ENCODE data around the gene RPE.

The RPE gene

DNA sequence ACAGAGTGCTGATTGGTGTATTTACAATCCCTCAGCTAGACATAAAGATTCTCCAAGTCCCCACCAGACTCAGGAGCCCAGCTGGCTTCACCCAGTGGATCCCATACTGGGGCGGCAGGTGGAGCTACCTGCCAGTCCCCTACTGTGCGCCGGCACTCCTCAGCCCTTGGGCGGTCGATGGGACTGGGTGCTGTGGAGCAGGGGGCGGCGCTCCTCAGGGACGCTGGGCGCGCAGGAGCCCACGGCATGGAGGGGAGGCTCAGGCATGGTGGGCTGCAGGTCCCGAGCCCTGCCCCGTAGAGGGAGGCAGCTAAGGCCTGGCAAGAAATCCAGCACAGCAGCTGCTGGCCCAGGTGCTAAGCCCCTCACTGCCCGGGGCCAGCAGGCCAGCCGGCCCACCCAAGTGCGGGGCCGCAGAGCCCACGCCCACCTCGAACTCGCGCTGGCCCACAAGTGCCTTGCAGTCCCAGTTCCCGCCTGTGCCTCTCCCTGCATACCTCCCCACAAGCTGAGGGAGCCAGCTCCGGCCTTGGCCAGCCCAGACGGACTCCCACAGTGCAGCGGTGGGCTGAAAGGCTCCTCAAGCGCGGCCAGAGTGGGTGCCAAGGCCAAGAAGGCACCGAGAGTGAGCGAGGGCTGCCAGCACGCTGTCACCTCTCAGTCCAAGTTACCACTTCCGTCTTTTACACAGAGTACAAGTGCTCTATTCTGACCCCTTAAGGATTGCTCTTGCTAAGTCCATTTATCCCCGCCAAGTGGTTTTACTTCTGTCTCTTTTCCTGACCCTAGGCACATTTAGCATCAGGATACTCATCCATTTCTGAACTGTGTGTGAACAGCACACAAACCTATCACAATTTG lies 1.7 kb upstream of the RPE start:
- Histone ChIP-seq H3K4me3 (ENCODE audit: low read length in 2 of 2) (no peak overlapping the region), H3K27ac (ENCODE audit: low read length) (no peak overlapping the region), H3K4me1 (ENCODE audit: control insufficient read depth, insufficient read depth, low read length) (peaks cover 10% of the 10 kb centered on the region), H3K9ac (ENCODE audit: low read length in 2 of 2) (no peak overlapping the region), H3K9me3 (ENCODE audit: control insufficient read depth in 2 of 2, low read length in 2 of 2) (no peaks in the 10 kb centered on the region), H3K36me3 (ENCODE audit: control insufficient read depth in 2 of 2, insufficient read depth in 2 of 2, low read length in 2 of 2) (no peaks in the 10 kb centered on the region), H3K27me3 (ENCODE audit: control insufficient read depth in 1 of 2, insufficient read depth in 2 of 2, low read length in 2 of 2) (no peaks in the 10 kb centered on the region)

DNA sequence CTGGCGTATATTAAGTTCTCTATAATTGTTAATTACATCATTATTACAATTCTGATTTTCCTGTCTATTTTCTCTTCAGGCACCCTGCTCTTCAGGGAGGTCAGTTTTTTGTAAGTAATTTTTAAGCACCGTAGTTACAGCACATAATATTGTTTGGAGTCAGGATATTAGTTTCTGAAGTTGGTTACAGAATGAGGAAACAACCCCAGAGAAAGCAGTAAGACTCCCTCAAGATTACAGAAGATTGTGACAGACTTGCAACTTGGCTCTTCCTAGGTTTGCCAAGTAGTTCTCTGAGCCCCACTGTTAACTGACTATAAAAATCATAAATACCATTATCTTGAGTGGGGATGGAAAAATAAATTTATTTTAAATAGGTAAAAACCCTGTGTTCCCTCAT lies 921 bp downstream of the RPE start:
- peaks cover 10% of the 10 kb centered on the region for H3K4me1 ChIP-seq (ENCODE audit: control insufficient read depth, insufficient read depth, low read length)
- H3K27ac ChIP-seq (ENCODE audit: low read length), result no peak overlapping the region
- peak overlapping the region; percentile 85 to 86 for H3K9ac ChIP-seq (ENCODE audit: low read length in 2 of 2)
- peaks cover 0 to 3% of the 10 kb centered on the region in 2 donors for H3K36me3 ChIP-seq (ENCODE audit: control insufficient read depth in 2 of 2, insufficient read depth in 2 of 2, low read length in 2 of 2)
- peak overlapping the region; percentile 96 to 99 for H3K4me3 ChIP-seq (ENCODE audit: low read length in 2 of 2)
- no peaks in the 10 kb centered on the region for H3K9me3 ChIP-seq (ENCODE audit: control insufficient read depth in 2 of 2, low read length in 2 of 2)
- H3K27me3 ChIP-seq (ENCODE audit: control insufficient read depth in 1 of 2, insufficient read depth in 2 of 2, low read length in 2 of 2), result no peaks in the 10 kb centered on the region

DNA sequence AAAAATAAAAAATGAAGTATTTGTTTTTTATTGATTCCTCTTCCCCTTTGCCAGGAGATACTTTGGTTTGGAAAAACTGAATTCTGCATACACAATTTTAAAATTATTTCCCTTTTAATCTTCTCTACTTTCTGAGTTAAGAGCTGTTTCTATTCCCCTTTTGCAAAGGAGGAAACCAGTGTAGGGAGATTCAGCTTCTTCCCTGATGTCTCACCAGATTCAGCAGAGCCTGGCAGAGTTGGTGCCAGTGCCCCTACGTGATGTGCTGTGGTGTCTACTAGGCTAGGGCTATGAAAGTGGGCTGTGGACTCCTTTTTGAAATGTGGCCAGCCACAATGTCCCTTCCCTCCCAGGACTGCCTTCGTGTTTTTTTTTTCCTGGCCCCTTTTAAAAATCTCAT lies 2.4 kb downstream of the RPE start:
- Histone ChIP-seq H3K36me3 (ENCODE audit: control insufficient read depth in 2 of 2, insufficient read depth in 2 of 2, low read length in 2 of 2) (peaks cover 0 to 6% of the 10 kb centered on the region in 2 donors), H3K27me3 (ENCODE audit: control insufficient read depth in 1 of 2, insufficient read depth in 2 of 2, low read length in 2 of 2) (no peaks in the 10 kb centered on the region), H3K27ac (ENCODE audit: low read length) (no peak overlapping the region), H3K9ac (ENCODE audit: low read length in 2 of 2) (no peak overlapping the region), H3K9me3 (ENCODE audit: control insufficient read depth in 2 of 2, low read length in 2 of 2) (no peaks in the 10 kb centered on the region), H3K4me1 (ENCODE audit: control insufficient read depth, insufficient read depth, low read length) (peaks cover 10% of the 10 kb centered on the region), H3K4me3 (ENCODE audit: low read length in 2 of 2) (no peak overlapping the region)

DNA sequence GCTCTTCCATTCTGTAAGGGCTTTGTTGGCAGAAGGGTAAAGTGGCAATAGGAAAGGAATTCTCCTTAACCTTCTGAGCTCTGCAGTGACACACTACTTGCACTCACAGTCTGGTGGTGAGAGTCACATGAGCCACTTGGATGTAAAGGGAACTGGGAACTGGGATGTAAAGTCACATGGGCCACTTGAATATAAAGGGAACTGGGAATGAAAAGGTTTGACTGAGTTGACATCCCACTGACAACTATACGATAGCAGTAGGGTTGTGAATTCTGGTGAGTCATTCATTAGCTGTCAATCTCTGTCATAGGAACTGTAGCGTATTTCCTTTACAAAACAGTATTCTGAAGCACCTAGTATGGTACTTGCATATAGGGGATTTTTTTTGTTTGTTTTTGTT lies 5.5 kb downstream of the RPE start:
- peaks cover 0 to 7% of the 10 kb centered on the region in 2 donors for H3K36me3 ChIP-seq (ENCODE audit: control insufficient read depth in 2 of 2, insufficient read depth in 2 of 2, low read length in 2 of 2)
- H3K9ac ChIP-seq (ENCODE audit: low read length in 2 of 2), result no peak overlapping the region
- no peak overlapping the region for H3K4me3 ChIP-seq (ENCODE audit: low read length in 2 of 2)
- H3K9me3 ChIP-seq (ENCODE audit: control insufficient read depth in 2 of 2, low read length in 2 of 2), result no peaks in the 10 kb centered on the region
- no peak overlapping the region for H3K27ac ChIP-seq (ENCODE audit: low read length)
- peaks cover 5% of the 10 kb centered on the region for H3K4me1 ChIP-seq (ENCODE audit: control insufficient read depth, insufficient read depth, low read length)
- H3K27me3 ChIP-seq (ENCODE audit: control insufficient read depth in 1 of 2, insufficient read depth in 2 of 2, low read length in 2 of 2), result no peaks in the 10 kb centered on the region

DNA sequence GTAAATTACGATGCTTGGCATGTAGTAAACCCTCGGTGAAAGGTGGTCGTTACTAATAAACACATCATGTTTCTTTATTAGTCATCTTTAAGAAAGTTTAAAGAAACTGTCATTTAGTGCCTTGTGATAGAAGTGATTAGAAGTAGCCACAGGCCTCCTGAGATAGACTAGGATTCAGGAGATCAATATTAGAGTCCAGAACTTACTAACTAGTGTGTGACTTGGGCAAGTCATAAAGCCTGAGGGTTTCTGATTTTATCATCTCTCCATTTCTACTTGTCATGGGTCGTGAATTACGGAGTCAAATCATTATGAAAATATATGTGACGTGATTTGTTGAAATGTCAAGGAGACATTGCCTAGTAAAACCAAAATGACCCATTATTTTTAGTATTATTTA lies 6.7 kb downstream of the RPE start:
- peaks cover 0 to 7% of the 10 kb centered on the region in 2 donors for H3K36me3 ChIP-seq (ENCODE audit: control insufficient read depth in 2 of 2, insufficient read depth in 2 of 2, low read length in 2 of 2)
- H3K9ac ChIP-seq (ENCODE audit: low read length in 2 of 2), result no peak overlapping the region
- no peaks in the 10 kb centered on the region for H3K9me3 ChIP-seq (ENCODE audit: control insufficient read depth in 2 of 2, low read length in 2 of 2)
- H3K4me3 ChIP-seq (ENCODE audit: low read length in 2 of 2), result no peak overlapping the region
- H3K27ac ChIP-seq (ENCODE audit: low read length), result no peak overlapping the region
- no peaks in the 10 kb centered on the region for H3K4me1 ChIP-seq (ENCODE audit: control insufficient read depth, insufficient read depth, low read length)
- no peaks in the 10 kb centered on the region for H3K27me3 ChIP-seq (ENCODE audit: control insufficient read depth in 1 of 2, insufficient read depth in 2 of 2, low read length in 2 of 2)

DNA sequence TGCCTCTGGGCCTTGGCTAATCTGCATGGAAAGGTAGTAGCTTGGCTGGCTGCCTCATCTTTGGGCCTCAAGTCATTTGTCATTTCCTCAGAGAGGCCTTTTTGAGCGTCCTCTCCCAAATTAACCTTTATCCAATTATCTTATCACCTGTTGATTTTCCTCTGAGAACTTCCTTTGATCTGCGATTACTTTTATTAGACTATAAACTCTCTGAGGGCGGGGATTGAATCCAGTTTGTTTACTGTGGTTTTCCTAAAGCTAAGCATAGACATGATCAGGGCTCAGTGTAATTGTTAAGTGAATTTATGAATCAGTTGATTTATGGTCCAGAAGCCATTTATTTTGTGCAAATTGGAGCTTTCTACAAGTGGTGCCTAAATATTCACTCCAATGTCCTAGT lies 7.5 kb downstream of the RPE start:
- H3K27ac ChIP-seq (ENCODE audit: low read length), result no peak overlapping the region

DNA sequence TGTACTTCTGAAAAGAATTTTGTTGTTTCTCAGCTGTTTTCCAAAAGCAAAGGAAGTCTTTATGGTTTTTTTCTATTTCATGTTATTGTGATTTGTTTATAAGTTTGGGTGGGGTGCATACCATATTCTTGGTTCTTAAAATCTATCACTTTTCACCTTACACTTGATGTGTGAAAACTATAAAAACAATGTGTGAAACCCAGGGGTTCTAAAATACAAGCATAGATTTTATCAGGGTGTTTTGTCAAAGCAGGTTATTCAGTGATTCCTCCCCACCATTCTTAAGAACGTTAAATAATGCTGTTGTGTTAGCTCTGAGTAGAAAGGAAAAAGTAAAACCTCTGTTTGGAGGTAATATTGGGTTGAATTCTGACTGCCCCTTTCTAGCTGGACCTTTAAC lies 17.7 kb downstream of the RPE start:
- Histone ChIP-seq H3K4me3 (ENCODE audit: low read length in 2 of 2) (no peak overlapping the region), H3K4me1 (ENCODE audit: control insufficient read depth, insufficient read depth, low read length) (peaks cover 2% of the 10 kb centered on the region), H3K27ac (ENCODE audit: low read length) (no peak overlapping the region), H3K36me3 (ENCODE audit: control insufficient read depth in 2 of 2, insufficient read depth in 2 of 2, low read length in 2 of 2) (peaks cover 22 to 36% of the 10 kb centered on the region in 2 donors), H3K9ac (ENCODE audit: low read length in 2 of 2) (no peak overlapping the region), H3K9me3 (ENCODE audit: control insufficient read depth in 2 of 2, low read length in 2 of 2) (no peaks in the 10 kb centered on the region), H3K27me3 (ENCODE audit: control insufficient read depth in 1 of 2, insufficient read depth in 2 of 2, low read length in 2 of 2) (no peaks in the 10 kb centered on the region)

More for the DNA sequence above, 7.5 kb downstream of the RPE start:
- Histone ChIP-seq H3K36me3 (ENCODE audit: control insufficient read depth in 2 of 2, insufficient read depth in 2 of 2, low read length in 2 of 2) (peaks cover 2 to 9% of the 10 kb centered on the region in 2 donors), H3K4me3 (ENCODE audit: low read length in 2 of 2) (no peak overlapping the region), H3K9me3 (ENCODE audit: control insufficient read depth in 2 of 2, low read length in 2 of 2) (no peaks in the 10 kb centered on the region), H3K27me3 (ENCODE audit: control insufficient read depth in 1 of 2, insufficient read depth in 2 of 2, low read length in 2 of 2) (no peaks in the 10 kb centered on the region), H3K4me1 (ENCODE audit: control insufficient read depth, insufficient read depth, low read length) (no peaks in the 10 kb centered on the region), H3K9ac (ENCODE audit: low read length in 2 of 2) (no peak overlapping the region)

DNA sequence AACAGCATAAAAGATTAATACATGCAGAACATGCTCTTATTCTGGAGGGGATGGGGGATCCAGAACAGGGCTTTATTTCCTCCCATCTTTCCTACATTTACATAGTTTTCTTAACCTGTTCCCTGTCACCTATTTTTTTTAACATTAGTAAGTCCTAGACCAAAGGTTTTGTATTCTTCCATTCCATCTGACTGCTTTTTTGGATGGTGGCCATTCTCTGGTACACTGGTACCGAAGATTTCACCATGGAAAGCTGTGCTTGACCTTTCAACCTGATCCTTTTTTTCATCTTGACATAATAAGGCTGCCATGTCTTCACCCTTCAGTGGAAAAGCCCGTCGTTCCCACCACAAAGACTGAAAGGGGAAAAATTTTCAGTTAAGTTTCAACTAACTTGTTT lies 20.4 kb downstream of the RPE start:
- H3K9me3 ChIP-seq (ENCODE audit: control insufficient read depth in 2 of 2, low read length in 2 of 2), result no peaks in the 10 kb centered on the region
- H3K36me3 ChIP-seq (ENCODE audit: control insufficient read depth in 2 of 2, insufficient read depth in 2 of 2, low read length in 2 of 2), result peaks cover 8 to 19% of the 10 kb centered on the region in 2 donors
- no peaks in the 10 kb centered on the region for H3K4me1 ChIP-seq (ENCODE audit: control insufficient read depth, insufficient read depth, low read length)
- no peak overlapping the region for H3K9ac ChIP-seq (ENCODE audit: low read length in 2 of 2)
- H3K27ac ChIP-seq (ENCODE audit: low read length), result no peak overlapping the region
- no peak overlapping the region for H3K4me3 ChIP-seq (ENCODE audit: low read length in 2 of 2)
- H3K27me3 ChIP-seq (ENCODE audit: control insufficient read depth in 1 of 2, insufficient read depth in 2 of 2, low read length in 2 of 2), result no peaks in the 10 kb centered on the region

DNA sequence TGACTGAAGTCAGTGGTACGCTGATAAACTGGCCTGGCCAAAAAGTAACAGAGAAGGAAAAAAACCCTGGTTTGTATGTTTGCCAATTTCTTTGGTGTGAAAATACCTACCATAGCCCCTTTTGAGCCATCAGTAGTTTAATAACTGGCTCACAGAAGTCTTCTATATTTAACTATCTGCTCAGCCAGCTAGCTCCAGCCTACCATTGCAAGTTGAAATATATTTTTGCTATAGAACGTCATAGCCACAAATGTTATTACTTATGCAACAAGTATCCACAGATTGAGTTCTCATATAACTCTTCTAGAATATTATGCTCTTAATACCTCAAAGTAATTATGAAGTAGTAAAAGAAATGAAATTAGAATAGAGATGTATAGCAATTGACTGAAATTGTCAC lies 25.2 kb downstream of the RPE start:
- H3K9ac ChIP-seq (ENCODE audit: low read length in 2 of 2), result no peak overlapping the region
- no peaks in the 10 kb centered on the region for H3K9me3 ChIP-seq (ENCODE audit: control insufficient read depth in 2 of 2, low read length in 2 of 2)
- H3K4me1 ChIP-seq (ENCODE audit: control insufficient read depth, insufficient read depth, low read length), result no peaks in the 10 kb centered on the region
- H3K27me3 ChIP-seq (ENCODE audit: control insufficient read depth in 1 of 2, insufficient read depth in 2 of 2, low read length in 2 of 2), result no peaks in the 10 kb centered on the region
- peaks cover 3 to 10% of the 10 kb centered on the region in 2 donors for H3K36me3 ChIP-seq (ENCODE audit: control insufficient read depth in 2 of 2, insufficient read depth in 2 of 2, low read length in 2 of 2)
- H3K4me3 ChIP-seq (ENCODE audit: low read length in 2 of 2), result no peak overlapping the region
- no peak overlapping the region for H3K27ac ChIP-seq (ENCODE audit: low read length)

DNA sequence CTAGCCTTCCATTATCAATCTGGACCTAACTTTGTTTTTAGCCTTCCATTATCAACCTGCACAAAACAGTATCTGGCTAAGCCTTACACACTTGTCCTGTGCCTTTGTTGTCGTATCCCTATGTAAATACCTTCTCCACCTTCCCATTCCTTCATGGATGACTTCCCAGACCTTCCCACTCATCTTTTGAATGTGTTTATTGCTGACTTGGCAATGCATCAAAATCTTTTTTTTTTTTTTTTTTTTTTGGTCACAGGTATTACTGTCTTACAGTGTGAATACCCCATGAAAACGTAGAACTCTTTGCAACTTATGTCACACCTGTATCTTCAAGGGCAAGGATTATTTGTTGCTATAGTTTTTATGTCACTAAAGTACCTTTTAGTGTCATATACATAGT lies 25.7 kb downstream of the RPE start:
- no peaks in the 10 kb centered on the region for H3K27me3 ChIP-seq (ENCODE audit: control insufficient read depth in 1 of 2, insufficient read depth in 2 of 2, low read length in 2 of 2)
- H3K9ac ChIP-seq (ENCODE audit: low read length in 2 of 2), result no peak overlapping the region
- no peaks in the 10 kb centered on the region for H3K9me3 ChIP-seq (ENCODE audit: control insufficient read depth in 2 of 2, low read length in 2 of 2)
- H3K36me3 ChIP-seq (ENCODE audit: control insufficient read depth in 2 of 2, insufficient read depth in 2 of 2, low read length in 2 of 2), result peaks cover 3 to 10% of the 10 kb centered on the region in 2 donors
- H3K27ac ChIP-seq (ENCODE audit: low read length), result no peak overlapping the region
- H3K4me3 ChIP-seq (ENCODE audit: low read length in 2 of 2), result no peak overlapping the region
- H3K4me1 ChIP-seq (ENCODE audit: control insufficient read depth, insufficient read depth, low read length), result no peaks in the 10 kb centered on the region

DNA sequence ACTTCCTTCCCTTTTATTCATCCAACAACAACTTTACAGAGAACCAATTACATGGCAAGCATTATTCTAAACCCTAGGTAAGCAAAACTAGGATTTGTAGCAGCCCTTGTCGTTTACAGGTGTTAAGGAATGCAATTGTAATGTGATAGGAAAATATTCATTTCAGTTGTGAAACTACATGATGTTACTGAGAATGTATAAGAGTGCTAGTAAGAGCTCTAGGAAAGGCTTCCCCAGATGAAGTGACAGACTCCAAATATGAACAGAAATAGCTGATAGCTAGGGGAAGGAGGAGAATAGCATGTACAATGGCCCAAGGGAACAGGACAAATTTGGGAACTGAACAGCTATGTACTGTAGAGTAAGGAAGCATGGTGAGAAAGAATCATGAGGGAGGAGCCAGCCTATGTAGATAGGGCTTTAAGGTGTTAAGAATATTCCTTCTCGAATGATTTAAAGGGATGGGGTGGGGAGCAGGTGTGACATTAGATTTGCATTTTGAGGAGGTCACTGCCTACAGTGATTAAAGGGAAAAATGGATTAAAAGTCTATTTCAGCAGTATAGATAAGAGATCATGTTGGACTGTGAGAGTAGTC lies 31.7 kb downstream of the RPE start:
- Histone ChIP-seq H3K4me3 (ENCODE audit: low read length in 2 of 2) (no peak overlapping the region), H3K27me3 (ENCODE audit: control insufficient read depth in 1 of 2, insufficient read depth in 2 of 2, low read length in 2 of 2) (no peaks in the 10 kb centered on the region), H3K36me3 (ENCODE audit: control insufficient read depth in 2 of 2, insufficient read depth in 2 of 2, low read length in 2 of 2) (peaks cover 0 to 3% of the 10 kb centered on the region in 2 donors), H3K4me1 (ENCODE audit: control insufficient read depth, insufficient read depth, low read length) (no peaks in the 10 kb centered on the region), H3K9ac (ENCODE audit: low read length in 2 of 2) (no peak overlapping the region), H3K9me3 (ENCODE audit: control insufficient read depth in 2 of 2, low read length in 2 of 2) (no peaks in the 10 kb centered on the region), H3K27ac (ENCODE audit: low read length) (no peak overlapping the region)
